GM12892 (cell line): ENCODE measurements around the gene LEF1.

Source experiments
- POLR2A ChIP-seq: IDR thresholded peaks from 2 replicates; pipeline ENCODE4 v1.6.1; 2011; ENCODE audit warnings: low read depth, low read length, control low read depth
- POLR2AphosphoS5 ChIP-seq: IDR thresholded peaks from 2 replicates; pipeline ENCODE4 v1.6.1; 2011; ENCODE audit warnings: low read depth, low read length, control low read depth

DNA sequence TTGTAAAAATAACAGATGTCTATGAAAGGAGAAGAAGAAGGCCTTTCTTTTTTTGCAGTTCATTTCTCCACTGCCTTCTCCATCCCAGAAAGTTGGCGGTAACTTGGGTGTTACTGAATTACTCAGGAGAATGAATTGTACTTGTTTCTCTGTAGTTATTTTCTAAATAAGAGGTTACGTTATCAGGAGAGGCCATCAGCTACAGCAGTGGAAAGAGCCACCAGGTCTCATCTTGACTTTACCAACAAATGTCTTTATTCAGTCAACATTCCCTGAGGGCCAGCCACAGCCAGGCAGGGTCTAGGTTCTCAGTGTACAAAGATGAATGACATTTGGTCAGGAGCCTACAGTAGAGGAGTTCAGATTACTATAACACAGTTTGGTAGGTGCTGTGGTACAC is 170.9 kb downstream of the LEF1 start:
- TF ChIP-seq POLR2AphosphoS5 (no peak), POLR2A (no peak)
